ENCODE data around the gene DHX8. TPM values are rescaled to one million over a fixed set of nuclear protein-coding genes. Genes with fewer than 3 reads are reported as not detected.

Gene DHX8
- 32.4 and 37.0 TPM in 2 replicates for total RNA-seq (2014; rRNA removed; shearing (Covaris generic))
- 48.3 and 65.4 TPM in 2 replicates for total RNA-seq (2022)
- Bru-seq, nascent RNA = percentile 72 among the genes with signal in this experiment
- percentile 68 among the genes with signal in this experiment for BruChase-seq, experiment 1, labeled RNA remaining after a 6-hour chase
- percentile 80 among the genes with signal in this experiment for BruChase-seq, experiment 2, labeled RNA remaining after a 2-hour chase
- long read RNA-seq, full-length matches to known transcripts = 53 of 82 reads
- long read RNA-seq, partial matches to known transcripts = 9 of 82 reads
- long read RNA-seq, other reads (novel, unspliced or antisense) = 20 of 82 reads

GRCh38 chr17:43483674-43484551 lies at the start of gene DHX8:
Gene DHX8, plus strand, starts transcription at chr17:43483975. Its CDS starts 63 bp downstream, at chr17:43484038.
- Histone ChIP-seq H2AFZ (ENCODE audit: low read length) (peak within 1 kb of the TSS; percentile 91), H3K36me3 (ENCODE audit: insufficient read depth, low read length) (no peaks in the 10 kb centered on the region), H3K9me2 (ENCODE audit: insufficient read depth, low read length) (no peaks in the 10 kb centered on the region), H3K4me1 (ENCODE audit: insufficient read depth, low read length, poor library complexity, severe bottlenecking) (peaks cover 25% of the 10 kb centered on the region), H3K9me3 (ENCODE audit: low read length) (no peaks in the 10 kb centered on the region), H3K4me3 (ENCODE audit: low read depth, low read length, poor library complexity, severe bottlenecking) (peak within 1 kb of the TSS; percentile 79), H3K79me2 (ENCODE audit: insufficient read depth, low read depth, low read length) (peaks cover 42% of the 10 kb centered on the region), H3K4me2 (ENCODE audit: low read length) (peak within 1 kb of the TSS; percentile 83), H3K27ac (ENCODE audit: low read depth, low read length, poor library complexity, severe bottlenecking) (peak within 1 kb of the TSS; percentile 54), H4K20me1 (ENCODE audit: insufficient read depth, low read length) (no peaks in the 10 kb centered on the region)
- peak; percentile 98 for DNase-seq (ENCODE audit: low spot score)
- CTCF ChIA-PET (ENCODE audit: unreplicated experiment) = interaction anchor here (0.6 to 3.3 kb wide), 4 partner anchors 85 to 127 kb away, joined by 3 to 12 read pairs (median 4); partner anchors contain the start of gene ARL4D
- TF ChIP-seq CTCF (conservative IDR thresholded peaks at IDR 0.05; ENCODE audit: low read length) = peak; percentile 100
- no peak for TF ChIP-seq EZH2phosphoT487 (IDR thresholded peaks at IDR 0.05; ENCODE audit: borderline replicate concordance, low read depth, low read length)
- POLR2A ChIA-PET = interaction anchor here (0.6 to 2.9 kb wide), 6 partner anchors 18 to 947 kb away, joined by 3 to 18 read pairs (median 7); no protein-coding TSS in a partner anchor
- intact Hi-C loops (cut with micrococcal nuclease; ENCODE audit: unreplicated experiment) = loop anchor here (1.0 to 2.0 kb wide), 3 partner anchors 90 to 147 kb away; no protein-coding TSS in a partner anchor
- BruUV-seq (replicated peaks) = TSS peak; percentile 87

DNA sequence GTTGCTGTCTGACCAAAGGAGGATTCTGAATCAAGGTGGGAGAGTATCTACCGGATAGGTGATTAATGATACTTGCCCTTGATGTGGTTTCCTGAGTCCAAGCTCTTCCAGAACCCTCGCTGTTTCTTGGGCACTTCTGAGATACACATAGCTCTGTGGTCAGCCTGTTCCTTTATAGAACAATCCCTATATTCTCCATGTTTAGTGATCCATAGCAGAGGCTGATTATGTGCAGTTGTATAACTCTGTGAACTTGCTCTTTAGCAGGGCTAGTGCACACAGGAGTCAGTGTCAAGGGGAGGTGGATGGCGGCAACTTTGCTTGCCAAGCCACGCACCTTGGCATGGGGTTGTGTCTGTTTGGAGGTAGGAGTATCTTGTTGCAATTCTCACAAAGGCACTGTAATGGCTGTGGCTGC lies 48.9 kb upstream of the DHX8 start:
- no TSS peak for BruUV-seq (replicated peaks)
- Histone ChIP-seq H3K79me2 (ENCODE audit: insufficient read depth, low read depth, low read length) (no peaks in the 10 kb centered on the region), H3K9me3 (ENCODE audit: low read length) (no peaks in the 10 kb centered on the region), H3K4me2 (ENCODE audit: low read length) (no peak overlapping the region), H3K4me3 (ENCODE audit: low read depth, low read length, poor library complexity, severe bottlenecking) (no peak overlapping the region), H4K20me1 (ENCODE audit: insufficient read depth, low read length) (no peaks in the 10 kb centered on the region), H3K4me1 (ENCODE audit: insufficient read depth, low read length, poor library complexity, severe bottlenecking) (no peaks in the 10 kb centered on the region), H3K36me3 (ENCODE audit: insufficient read depth, low read length) (no peaks in the 10 kb centered on the region), H3K27ac (ENCODE audit: low read depth, low read length, poor library complexity, severe bottlenecking) (no peak overlapping the region), H2AFZ (ENCODE audit: low read length) (no peak overlapping the region), H3K9me2 (ENCODE audit: insufficient read depth, low read length) (no peaks in the 10 kb centered on the region)
- TF ChIP-seq EZH2phosphoT487 (IDR thresholded peaks at IDR 0.05; ENCODE audit: borderline replicate concordance, low read depth, low read length) (no peak), CTCF (conservative IDR thresholded peaks at IDR 0.05; ENCODE audit: low read length) (no peak)
- CTCF ChIA-PET (ENCODE audit: unreplicated experiment) = no interaction called here
- no peak for DNase-seq (ENCODE audit: low spot score)
- intact Hi-C loops (cut with micrococcal nuclease; ENCODE audit: unreplicated experiment) = no loop called here
- POLR2A ChIA-PET = no interaction called here

Measured in OCI-LY7 (cell line).